PC-3 (cell line): ENCODE measurements around the gene RSBN1L.

Source experiments
- CTCF ChIP-seq: fragments of 300-600 bp; sonication (generic); conservative IDR thresholded peaks from 2 replicates; pipeline ENCODE4 v1.5.1; 2017; ENCODE audit warnings: antibody characterized with exemption, low read depth, mild to moderate bottlenecking, low read length
- EZH2phosphoT487 ChIP-seq: fragments of 300-600 bp; sonication (generic); IDR thresholded peaks from 2 replicates; pipeline ENCODE4 v1.6.1; 2018; ENCODE audit warnings: mild to moderate bottlenecking, antibody characterized with exemption, low read length, borderline replicate concordance

GRCh38 chr7:77771901-77772300, 75.6 kb downstream of the RSBN1L start:
- TF ChIP-seq CTCF = no peak
- no peak for TF ChIP-seq EZH2phosphoT487
